Brain microvascular endothelial cell (primary cell): ENCODE measurements around the gene FYCO1.

ENCODE experiments used
- DNase-seq: peaks from one replicate; pipeline ENCODE4 v3.0.0-alpha.2; 2020
- H3K27ac ChIP-seq: fragments of 250-450 bp; sonication (Bioruptor Pico); 2 replicates; pipeline ENCODE4 v1.5.1; 2020; ENCODE audit warnings: mild to moderate bottlenecking, moderate library complexity
- H3K27me3 ChIP-seq: fragments of 250-450 bp; sonication (Bioruptor Pico); replicated peaks from 2 replicates; pipeline ENCODE4 v1.5.1; 2020; ENCODE audit warnings: mild to moderate bottlenecking
- H3K36me3 ChIP-seq: fragments of 250-450 bp; sonication (Bioruptor Pico); replicated peaks from 2 replicates; pipeline ENCODE4 v1.5.1; 2020; ENCODE audit warnings: mild to moderate bottlenecking
- H3K4me3 ChIP-seq: 2 replicates; pipeline ENCODE4 v1.5.1; 2011; ENCODE audit warnings: low read depth, mild to moderate bottlenecking, control low read depth, low read length, moderate library complexity
- CTCF ChIP-seq: IDR thresholded peaks from 2 replicates; pipeline ENCODE4 v1.5.1; 2011; ENCODE audit warnings: low read depth, mild to moderate bottlenecking, moderate library complexity, low read length, control low read depth, inconsistent platforms; ENCODE audit errors: missing control alignments
- in situ Hi-C: cut with HindIII; loops from 2 replicates; pipeline ENCODE4 v1.10.0; 2017; ENCODE audit warnings: low sequenced_read_pairs, low pct_ligation_motif_present

FYCO1 gene

GRCh38 chr3:45871780-45872179, 123.8 kb downstream of the FYCO1 start:
- DNase-seq = no peak
- H3K4me3 ChIP-seq = no peak overlapping the region
- no peaks in the 10 kb centered on the region for H3K36me3 ChIP-seq
- no peak overlapping the region for H3K27ac ChIP-seq
- H3K27me3 ChIP-seq = peaks cover 2% of the 10 kb centered on the region
- no peak for TF ChIP-seq CTCF
- in situ Hi-C loops = no loop called here

GRCh38 chr3:45870099-45870498, 125.5 kb downstream of the FYCO1 start:
- DNase-seq = no peak
- Histone ChIP-seq H3K27ac (no peak overlapping the region), H3K27me3 (peaks cover 2% of the 10 kb centered on the region), H3K36me3 (no peaks in the 10 kb centered on the region), H3K4me3 (no peak overlapping the region)
- TF ChIP-seq CTCF = no peak
- in situ Hi-C loops = no loop called here

- in situ Hi-C loops = no loop called here
- Histone ChIP-seq H3K4me3 (no peak overlapping the region), H3K36me3 (no peaks in the 10 kb centered on the region), H3K27me3 (peaks cover 2% of the 10 kb centered on the region), H3K27ac (no peak overlapping the region)
- no peak for TF ChIP-seq CTCF
- no peak for DNase-seq
These were observed 126.0 kb downstream of the FYCO1 start for GRCh38 chr3:45869638-45870037.

- DNase-seq = no peak
- H3K4me3 ChIP-seq = no peak overlapping the region
- TF ChIP-seq CTCF = no peak
- no peak overlapping the region for H3K27ac ChIP-seq
- H3K36me3 ChIP-seq = no peaks in the 10 kb centered on the region
- H3K27me3 ChIP-seq = peaks cover 2% of the 10 kb centered on the region
- in situ Hi-C loops = no loop called here
These were observed 127.0 kb downstream of the FYCO1 start for GRCh38 chr3:45868650-45869049.

- H3K4me3 ChIP-seq = no peak overlapping the region
These were observed 127.4 kb downstream of the FYCO1 start for GRCh38 chr3:45868213-45868612.

More at GRCh38 chr3:45868213-45868612, 127.4 kb downstream of the FYCO1 start:
- TF ChIP-seq CTCF = no peak
- no peaks in the 10 kb centered on the region for H3K36me3 ChIP-seq
- H3K27me3 ChIP-seq = peaks cover 2% of the 10 kb centered on the region
- H3K27ac ChIP-seq = no peak overlapping the region
- DNase-seq = no peak
- in situ Hi-C loops = no loop called here
